ENCODE results near the gene STAB2. TPM values are rescaled to one million over a fixed set of nuclear protein-coding genes. Genes with fewer than 3 reads are reported as not detected.

The STAB2 gene
- polyA plus RNA-seq, 6 donors from 2014 or later, result not detected

DNA sequence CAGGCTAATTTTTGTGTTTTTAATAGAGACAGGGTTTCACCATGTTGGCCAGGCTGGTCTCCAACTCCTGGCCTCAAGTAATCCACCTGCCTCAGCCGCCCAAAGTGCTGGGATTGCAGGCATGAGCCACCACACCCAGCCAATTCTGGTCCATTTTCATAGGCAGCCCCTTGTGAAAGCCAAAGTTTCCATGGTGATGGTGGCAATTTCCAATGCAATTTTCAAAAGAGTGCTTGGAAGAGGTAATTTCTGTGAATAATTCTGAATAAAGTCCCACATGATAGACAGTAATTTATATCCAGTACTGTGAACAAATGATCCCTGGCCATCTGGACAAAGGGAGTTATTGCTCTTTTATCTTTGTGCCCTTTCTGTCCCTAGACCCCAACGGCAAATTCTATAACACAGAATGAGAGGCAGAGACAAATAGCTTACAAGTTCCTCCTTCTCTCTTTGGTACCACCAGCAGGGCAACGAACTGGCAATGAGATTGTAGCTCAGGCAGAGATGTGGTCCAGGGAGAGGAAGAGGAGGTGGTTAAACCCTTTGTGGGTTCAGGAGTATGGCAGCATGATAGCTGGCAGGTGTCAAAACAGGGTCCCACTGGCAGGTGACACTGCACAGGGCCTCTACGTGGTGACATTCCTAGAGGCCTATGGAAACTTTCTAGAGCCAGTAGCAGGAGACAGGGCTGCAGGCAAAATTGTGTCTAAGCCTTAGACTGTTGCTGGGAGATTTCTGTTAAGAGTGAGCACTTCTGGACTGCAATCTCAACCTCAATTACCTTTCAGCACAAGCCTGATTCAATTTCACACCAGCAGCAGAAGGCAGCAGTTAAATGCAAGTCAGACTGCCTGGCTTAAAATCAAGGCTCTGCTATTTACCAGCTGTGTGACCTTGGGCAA lies 207.5 kb downstream of the STAB2 start:
- DNase-seq, result no peak
- Mint-ChIP-seq H3K27me3 (no peaks in the 10 kb centered on the region), H3K4me1 (peaks cover 0 to 1% (median 0%) of the 10 kb centered on the region in 3 donors), H3K27ac (peak overlapping the region in 1 of 6 donors; percentile 73), H3K36me3 (peaks cover 29 to 31% of the 10 kb centered on the region in 2 donors), H3K4me3 (no peak overlapping the region), H3K9me3 (no peaks in the 10 kb centered on the region)
- no peak for ATAC-seq (ENCODE audit: low read depth in 2 of 2)

DNA sequence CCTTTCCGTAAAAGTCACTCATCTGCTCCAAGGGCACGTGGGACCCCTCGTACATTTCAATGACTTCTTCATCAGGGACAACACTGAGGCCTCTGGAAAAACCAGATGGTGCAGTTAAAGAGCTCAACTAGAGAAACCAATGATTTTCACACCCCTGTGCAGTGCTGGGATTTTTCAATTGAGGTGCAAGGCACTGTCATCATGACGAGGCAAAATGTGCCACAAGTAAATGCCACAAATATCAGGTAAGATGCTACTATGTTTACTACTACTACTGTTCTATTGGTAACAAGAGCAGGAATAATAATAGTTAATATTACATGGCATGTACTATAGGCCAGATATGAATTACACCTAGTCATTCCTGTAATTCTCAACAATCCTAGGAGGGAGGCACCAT lies 211.5 kb downstream of the STAB2 start:
- Mint-ChIP-seq H3K9me3 (peaks cover 0 to 1% (median 0%) of the 10 kb centered on the region in 7 donors), H3K4me1 (peaks cover 0 to 14% (median 10%) of the 10 kb centered on the region in 3 donors), H3K36me3 (peaks cover 34 to 36% of the 10 kb centered on the region in 2 donors), H3K27ac (no peak overlapping the region), H3K4me3 (no peak overlapping the region), H3K27me3 (no peaks in the 10 kb centered on the region)
- no peak for ATAC-seq (ENCODE audit: low read depth in 2 of 2)
- no peak for DNase-seq

DNA sequence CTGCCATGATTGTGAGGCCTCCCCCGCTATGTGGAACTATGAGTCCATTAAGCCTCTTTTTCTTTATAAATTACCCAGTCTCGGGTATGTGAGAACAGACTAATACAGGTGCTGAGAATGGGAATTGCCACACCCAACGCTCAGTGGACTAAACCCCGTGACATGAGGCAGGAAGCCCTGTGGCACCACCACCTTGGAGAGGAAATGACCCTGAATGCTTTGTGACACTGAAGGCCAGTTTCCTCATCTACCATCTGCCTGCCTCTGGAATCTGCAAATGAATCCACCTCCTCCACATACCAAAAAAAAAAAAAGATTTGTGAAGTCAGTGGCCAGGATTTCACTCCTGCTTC lies 212.4 kb downstream of the STAB2 start:
- DNase-seq (no peak), ATAC-seq (ENCODE audit: low read depth in 2 of 2) (no peak)
- H3K4me1 Mint-ChIP-seq, result peaks cover 0 to 14% (median 10%) of the 10 kb centered on the region in 3 donors
- H3K9me3 Mint-ChIP-seq, result peaks cover 0 to 1% (median 0%) of the 10 kb centered on the region in 7 donors
- H3K4me3 Mint-ChIP-seq, result no peak overlapping the region
- no peaks in the 10 kb centered on the region for H3K27me3 Mint-ChIP-seq
- peaks cover 34 to 43% of the 10 kb centered on the region in 2 donors for H3K36me3 Mint-ChIP-seq
- H3K27ac Mint-ChIP-seq, result peak overlapping the region in 3 of 6 donors; percentile 43 to 80 (median 52)

DNA sequence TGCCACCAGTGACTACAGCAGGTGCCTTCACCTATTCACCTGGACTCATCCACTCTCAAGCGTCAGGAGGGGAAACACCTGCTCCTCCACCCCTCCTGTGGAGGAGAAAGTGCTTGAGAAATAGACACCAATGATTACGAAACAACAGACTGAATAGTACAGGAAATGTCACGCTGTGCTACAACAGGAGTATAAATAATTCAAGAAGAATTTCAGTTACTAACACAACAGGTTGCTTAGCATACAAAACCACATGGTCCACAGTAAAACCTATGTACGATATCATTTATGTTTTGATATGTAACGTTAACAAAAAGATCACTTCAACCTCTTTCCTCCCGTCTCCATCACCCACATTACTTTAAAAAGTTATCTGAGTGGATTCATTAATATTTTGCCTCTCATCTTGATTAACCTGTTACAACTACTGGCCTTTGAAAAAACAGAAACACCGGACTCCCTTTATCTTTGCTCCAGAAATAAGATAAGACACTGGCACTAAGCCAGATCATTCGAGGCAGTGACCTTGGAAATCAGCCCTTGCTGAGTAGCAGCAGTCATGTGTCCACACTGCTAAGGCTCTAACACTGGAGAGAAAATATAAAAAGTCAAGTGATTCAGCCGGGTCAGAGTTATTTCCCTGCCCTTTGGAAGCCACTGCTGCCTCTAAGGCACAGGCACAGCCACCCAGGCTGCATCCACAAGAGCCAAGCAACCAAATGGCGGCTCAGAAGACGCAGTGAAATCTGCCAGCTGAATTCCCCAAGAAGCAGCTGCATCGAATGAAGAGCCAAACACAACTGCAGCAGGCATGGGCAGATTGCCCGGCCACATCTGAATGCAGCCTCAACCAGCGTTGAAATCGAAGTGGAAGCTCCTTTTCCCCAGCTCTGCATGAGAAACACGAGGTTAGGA lies 213.0 kb downstream of the STAB2 start:
- Mint-ChIP-seq H3K27ac (peak overlapping the region in 1 of 6 donors; percentile 11), H3K36me3 (peaks cover 34 to 43% of the 10 kb centered on the region in 2 donors), H3K27me3 (no peaks in the 10 kb centered on the region), H3K4me3 (no peak overlapping the region), H3K9me3 (peaks cover 0 to 2% (median 0%) of the 10 kb centered on the region in 7 donors), H3K4me1 (peaks cover 0 to 14% (median 10%) of the 10 kb centered on the region in 3 donors)
- no peak for DNase-seq
- peak in 1 of 2 donors; percentile 30 for ATAC-seq (ENCODE audit: low read depth in 2 of 2)

DNA sequence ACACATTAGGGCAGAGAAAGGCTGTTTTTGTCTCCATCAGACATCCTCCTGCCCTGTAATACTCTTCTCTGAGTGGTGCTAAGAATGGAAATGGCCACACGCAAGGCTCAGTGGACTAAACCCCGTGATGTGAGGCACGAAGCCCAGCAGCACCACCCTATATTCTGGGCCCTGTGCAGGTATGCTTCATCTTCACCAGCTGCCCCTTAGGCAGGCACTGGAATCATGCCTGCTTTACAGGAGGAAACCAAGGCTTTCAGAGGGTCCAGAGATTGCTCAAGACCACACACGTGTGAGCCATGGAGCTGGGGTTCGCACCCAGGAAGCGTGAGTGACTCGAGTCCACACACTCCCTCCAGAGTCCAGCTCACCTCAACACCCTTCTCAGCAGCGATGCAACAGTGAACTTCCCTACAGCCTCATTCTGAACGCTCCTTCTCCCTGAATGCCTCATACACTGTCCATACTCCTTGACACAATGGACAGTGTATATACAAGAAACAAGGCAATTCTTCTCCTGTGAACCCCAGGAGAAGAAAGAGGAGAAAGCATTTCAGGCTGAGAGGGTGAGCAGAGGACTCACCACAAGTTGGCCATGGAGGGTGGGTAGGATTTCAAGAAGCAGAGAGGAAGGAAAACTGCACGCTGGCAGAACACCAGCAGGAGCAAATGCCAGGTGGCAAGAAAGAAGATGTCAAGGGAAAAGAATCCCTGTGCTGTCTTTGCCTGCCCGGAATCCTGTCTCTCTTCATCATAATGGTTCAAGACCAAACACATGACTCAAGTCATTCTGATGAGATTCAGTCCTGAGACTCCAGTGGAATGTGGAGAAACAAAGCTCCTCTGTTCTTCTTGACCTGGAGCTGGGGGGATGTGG lies 214.9 kb downstream of the STAB2 start:
- H3K9me3 Mint-ChIP-seq, result peaks cover 0 to 2% (median 0%) of the 10 kb centered on the region in 7 donors
- ATAC-seq (ENCODE audit: low read depth in 2 of 2), result no peak
- H3K36me3 Mint-ChIP-seq, result peaks cover 41 to 46% of the 10 kb centered on the region in 2 donors

DNA sequence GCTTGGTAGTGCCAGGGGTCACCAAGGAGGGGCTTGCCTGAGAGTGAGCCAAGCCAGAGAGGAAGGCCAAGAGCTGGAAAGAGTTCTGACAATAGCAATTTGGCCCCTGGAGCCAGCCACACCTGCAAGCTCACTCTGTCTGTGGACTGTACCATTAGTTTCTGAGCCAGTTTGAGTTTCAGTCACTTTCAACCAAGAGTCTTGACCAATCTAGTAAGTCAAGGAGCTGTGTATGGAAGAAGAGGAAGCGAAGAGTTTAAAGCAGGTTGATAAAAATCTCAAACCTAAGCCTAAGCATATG lies 215.5 kb downstream of the STAB2 start:
- ATAC-seq (ENCODE audit: low read depth in 2 of 2) (no peak), DNase-seq (no peak)
- Mint-ChIP-seq H3K4me1 (peaks cover 7 to 14% (median 10%) of the 10 kb centered on the region in 3 donors), H3K9me3 (peaks cover 0 to 2% (median 0%) of the 10 kb centered on the region in 7 donors), H3K27me3 (no peaks in the 10 kb centered on the region), H3K36me3 (peaks cover 41 to 43% of the 10 kb centered on the region in 2 donors), H3K4me3 (no peak overlapping the region), H3K27ac (no peak overlapping the region)

More for the DNA sequence above, 214.9 kb downstream of the STAB2 start:
- H3K4me1 Mint-ChIP-seq, result peaks cover 3 to 14% (median 10%) of the 10 kb centered on the region in 3 donors
- DNase-seq, result no peak
- no peak overlapping the region for H3K27ac Mint-ChIP-seq
- H3K27me3 Mint-ChIP-seq, result no peaks in the 10 kb centered on the region
- no peak overlapping the region for H3K4me3 Mint-ChIP-seq

DNA sequence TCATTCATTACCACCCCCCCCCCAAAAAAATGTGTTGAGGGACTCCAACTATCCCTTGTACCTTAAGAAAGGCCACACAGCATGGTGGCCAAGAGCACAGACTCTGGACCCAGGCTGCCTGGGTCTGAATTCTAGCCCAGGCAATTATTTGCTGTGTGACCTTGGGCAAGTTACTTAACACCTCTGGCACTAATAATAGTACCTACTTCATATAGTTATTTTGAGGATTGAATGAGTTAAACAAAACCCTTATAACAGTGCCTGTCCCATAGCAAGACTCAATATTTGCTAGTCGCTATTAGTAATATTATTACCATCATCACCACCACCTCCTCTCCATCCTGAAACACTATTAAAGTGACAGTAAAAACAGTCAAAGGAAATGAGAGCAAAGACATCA lies 216.8 kb downstream of the STAB2 start:
- no peak for ATAC-seq (ENCODE audit: low read depth in 2 of 2)
- no peak overlapping the region for H3K4me3 Mint-ChIP-seq
- H3K36me3 Mint-ChIP-seq, result peaks cover 42 to 49% of the 10 kb centered on the region in 2 donors
- peaks cover 10 to 14% (median 11%) of the 10 kb centered on the region in 3 donors for H3K4me1 Mint-ChIP-seq
- H3K9me3 Mint-ChIP-seq, result peaks cover 0 to 2% (median 0%) of the 10 kb centered on the region in 7 donors
- no peak overlapping the region for H3K27ac Mint-ChIP-seq
- DNase-seq, result no peak
- H3K27me3 Mint-ChIP-seq, result no peaks in the 10 kb centered on the region

DNA sequence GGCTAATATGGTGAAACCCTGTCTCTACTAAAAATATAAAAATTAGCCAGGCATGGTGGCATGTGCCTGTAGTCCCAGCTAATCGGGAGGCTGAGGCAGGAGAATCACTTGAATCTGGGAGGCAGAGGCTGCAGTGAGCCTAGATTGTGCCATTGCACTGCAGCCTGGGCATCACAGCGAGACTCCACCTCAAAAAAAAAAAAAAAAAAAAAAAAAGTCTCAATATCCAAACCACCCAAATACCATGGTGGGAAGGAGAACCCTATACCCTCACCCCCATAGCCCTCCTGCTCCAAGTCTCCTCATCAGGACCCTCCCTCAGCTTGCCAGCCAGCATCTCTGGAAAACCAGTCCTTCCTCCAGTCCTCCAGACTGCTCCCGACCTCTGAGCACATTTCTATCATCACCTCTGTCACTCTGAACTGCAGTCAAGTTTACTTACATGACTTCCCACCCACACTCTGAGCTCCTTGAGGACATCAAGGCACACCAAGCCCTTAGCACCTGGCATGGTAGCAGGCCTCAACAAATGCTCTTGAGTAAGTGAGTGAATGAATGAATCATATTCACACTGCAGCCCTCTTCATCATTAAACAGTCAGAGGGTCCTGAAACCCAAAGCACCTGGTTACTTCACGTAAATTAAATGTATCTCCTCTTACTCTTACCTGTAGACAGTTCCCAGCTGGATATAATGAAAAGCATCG lies 218.7 kb downstream of the STAB2 start:
- no peaks in the 10 kb centered on the region for H3K27me3 Mint-ChIP-seq
- H3K4me3 Mint-ChIP-seq, result no peak overlapping the region
- no peak for ATAC-seq (ENCODE audit: low read depth in 2 of 2)
- peaks cover 0 to 2% (median 0%) of the 10 kb centered on the region in 7 donors for H3K9me3 Mint-ChIP-seq
- peaks cover 44 to 46% of the 10 kb centered on the region in 2 donors for H3K36me3 Mint-ChIP-seq
- H3K4me1 Mint-ChIP-seq, result peaks cover 0 to 11% (median 3%) of the 10 kb centered on the region in 3 donors
- DNase-seq, result no peak
- H3K27ac Mint-ChIP-seq, result no peak overlapping the region

DNA sequence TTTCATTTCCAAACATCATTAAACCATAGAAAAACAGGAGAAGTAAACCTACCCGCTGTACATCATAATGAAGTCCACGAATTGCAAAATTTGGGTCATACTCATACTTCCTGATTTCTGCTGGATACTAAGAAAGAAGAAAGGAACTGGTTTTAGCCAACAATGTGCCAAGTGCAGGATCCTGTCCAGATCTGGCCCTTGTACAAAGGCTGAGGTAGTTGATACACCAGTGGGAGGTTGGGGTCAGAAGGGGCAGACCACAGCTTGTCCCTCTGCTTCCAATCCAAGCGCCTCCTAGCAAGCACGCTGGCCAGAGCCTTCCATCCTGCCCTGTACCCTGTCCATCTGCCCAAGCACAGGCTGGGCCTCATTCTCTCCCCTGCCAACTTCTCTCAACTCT lies 219.7 kb downstream of the STAB2 start:
- no peak for ATAC-seq (ENCODE audit: low read depth in 2 of 2)
- no peak overlapping the region for H3K27ac Mint-ChIP-seq

DNA sequence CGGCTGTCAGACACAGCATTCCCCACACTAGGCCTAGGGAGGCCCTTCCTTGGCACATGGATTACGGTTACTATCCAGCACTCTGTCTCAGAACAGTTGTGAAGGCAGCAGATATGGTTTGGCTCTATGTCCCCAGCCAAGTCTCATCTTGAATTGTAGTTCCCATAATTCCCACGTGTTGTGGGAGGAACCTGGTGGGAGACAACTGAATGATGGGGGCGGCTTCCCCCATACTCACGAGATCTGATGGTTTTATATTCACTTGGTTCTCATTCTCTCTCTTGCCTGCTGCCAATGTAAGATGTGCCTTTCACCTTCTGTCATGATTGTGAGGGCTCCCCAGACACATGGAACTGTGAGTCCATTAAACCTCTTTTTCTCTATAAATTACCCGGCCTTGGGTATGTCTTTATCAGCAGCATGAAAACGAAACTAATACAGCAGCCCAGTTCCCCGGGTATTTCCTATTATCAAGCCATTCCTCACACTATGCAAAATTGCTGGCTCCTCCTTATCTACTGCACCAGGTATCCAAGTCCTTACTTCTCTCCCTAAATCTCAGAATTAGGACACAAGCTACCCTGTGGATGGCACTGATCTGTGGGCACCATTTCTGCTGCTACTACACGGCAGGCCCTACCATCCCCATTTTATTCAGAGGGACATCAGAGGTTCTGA lies 220.6 kb downstream of the STAB2 start:
- Mint-ChIP-seq H3K9me3 (peaks cover 0 to 2% (median 0%) of the 10 kb centered on the region in 7 donors), H3K36me3 (peaks cover 33% of the 10 kb centered on the region in 2 donors), H3K27ac (peak overlapping the region in 1 of 6 donors; percentile 8), H3K4me3 (no peak overlapping the region), H3K4me1 (peaks cover 0 to 11% (median 0%) of the 10 kb centered on the region in 3 donors), H3K27me3 (no peaks in the 10 kb centered on the region)
- ATAC-seq (ENCODE audit: low read depth in 2 of 2) (no peak), DNase-seq (no peak)

More for the DNA sequence above, 219.7 kb downstream of the STAB2 start:
- Mint-ChIP-seq H3K27me3 (no peaks in the 10 kb centered on the region), H3K4me1 (peaks cover 0 to 11% (median 0%) of the 10 kb centered on the region in 3 donors), H3K4me3 (no peak overlapping the region), H3K36me3 (peaks cover 42% of the 10 kb centered on the region in 2 donors), H3K9me3 (peaks cover 0 to 2% (median 0%) of the 10 kb centered on the region in 7 donors)
- DNase-seq, result no peak

DNA sequence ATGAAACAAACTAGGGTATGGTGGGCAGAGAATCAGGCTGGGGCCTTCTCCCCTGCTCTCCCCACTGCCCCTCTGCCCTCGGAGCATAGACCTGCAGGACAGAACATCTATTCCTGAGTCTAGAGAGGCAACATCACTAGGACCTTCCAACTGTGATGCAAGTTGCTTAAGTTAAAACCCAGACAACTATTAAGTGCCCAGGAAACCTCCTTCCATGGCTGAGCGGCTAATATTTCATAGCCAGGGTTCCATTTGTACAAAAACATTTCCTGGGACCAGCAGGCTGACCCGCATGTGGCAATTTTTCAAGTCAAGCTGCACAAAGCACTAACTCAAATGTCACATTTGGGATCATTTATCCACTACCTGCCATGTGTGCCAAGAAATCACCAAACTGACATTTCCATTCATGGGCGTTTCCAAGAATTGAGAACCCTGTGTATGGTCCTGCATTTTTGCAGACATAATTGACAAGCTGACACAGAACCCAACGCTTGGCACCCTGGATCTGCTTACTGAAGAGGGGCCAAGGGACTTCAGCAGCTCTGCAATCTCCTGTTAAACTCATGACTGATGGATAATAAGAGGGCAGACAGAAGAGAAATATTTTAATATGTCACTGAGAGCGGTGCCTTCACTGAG lies 221.3 kb downstream of the STAB2 start:
- peak overlapping the region in 2 of 8 donors; percentile 2 to 65 for H3K4me3 Mint-ChIP-seq
- H3K9me3 Mint-ChIP-seq, result peaks cover 0 to 2% (median 0%) of the 10 kb centered on the region in 7 donors
- H3K4me1 Mint-ChIP-seq, result peaks cover 0 to 11% (median 0%) of the 10 kb centered on the region in 3 donors
- H3K27ac Mint-ChIP-seq, result no peak overlapping the region
- no peaks in the 10 kb centered on the region for H3K27me3 Mint-ChIP-seq
- H3K36me3 Mint-ChIP-seq, result peaks cover 32 to 35% of the 10 kb centered on the region in 2 donors
- ATAC-seq (ENCODE audit: low read depth in 2 of 2) (no peak), DNase-seq (no peak)

All from naive B cell (primary cell).